ENCODE results near the gene OAT. TPM values are rescaled to one million over a fixed set of nuclear protein-coding genes. Genes with fewer than 3 reads are reported as not detected.

Gene OAT
- total and polyA plus RNA-seq, 2 donors (not counting 3 experiments of a cell fraction or from before 2014, with no cell fraction given) = 69.9 to 90.8 TPM

DNA sequence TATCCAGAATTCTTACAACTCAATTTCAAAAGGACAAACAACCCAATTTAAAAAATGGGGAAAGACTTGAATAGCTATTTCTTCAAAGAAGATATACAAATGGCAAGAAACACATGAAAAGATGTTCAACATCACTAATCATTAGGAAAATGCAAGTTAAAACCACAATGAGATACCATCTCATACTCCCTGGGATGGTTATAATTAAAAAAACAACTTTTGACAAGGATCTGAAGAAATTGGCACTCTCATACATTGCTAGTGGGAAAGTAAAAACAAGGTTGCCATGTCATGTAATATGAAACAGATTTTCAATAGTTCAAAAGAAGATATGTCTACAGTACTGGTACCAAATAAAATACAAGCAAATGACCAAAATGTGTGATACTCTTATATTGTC lies 9.0 kb downstream of the OAT start:
- Histone ChIP-seq H4K20me1 (replicated peaks; ENCODE audit: control insufficient read depth, extremely low read depth, insufficient read depth, low read length) (no peaks in the 10 kb centered on the region), H3K36me3 (ENCODE audit: control insufficient read depth in 2 of 2, extremely low read depth in 1 of 2, insufficient read depth in 2 of 2, low read length in 2 of 2) (peaks cover 9 to 13% of the 10 kb centered on the region in 2 experiments), H3K79me2 (ENCODE audit: control insufficient read depth, insufficient read depth, low read length) (peaks cover 20% of the 10 kb centered on the region), H3K9ac (replicated peaks; ENCODE audit: extremely low read depth, insufficient read depth, low read length) (no peak overlapping the region), H3K27ac (ENCODE audit: insufficient read depth, low read depth, low read length) (no peak overlapping the region), H3K9me1 (replicated peaks; ENCODE audit: control insufficient read depth, extremely low read depth, insufficient read depth, low read length) (no peaks in the 10 kb centered on the region), H3K4me3 (replicated peaks in 1 of 3; ENCODE audit: insufficient read depth in 1 of 3, low read depth in 1 of 3, low read length in 3 of 3) (no peak overlapping the region), H3K4me1 (ENCODE audit: control insufficient read depth, extremely low read depth, insufficient read depth, low read length) (no peaks in the 10 kb centered on the region), H3K27me3 (ENCODE audit: control insufficient read depth in 2 of 2, insufficient read depth in 2 of 2, low read length in 2 of 2) (no peaks in the 10 kb centered on the region), H3K4me2 (ENCODE audit: insufficient read depth, low read length) (no peak overlapping the region), H3K9me3 (replicated peaks; ENCODE audit: control insufficient read depth, insufficient read depth, low read length) (no peaks in the 10 kb centered on the region), H2AFZ (ENCODE audit: low read depth, low read length) (no peak overlapping the region)
- no TSS peak for BruUV-seq (replicated peaks)
- intact Hi-C loops (cut with micrococcal nuclease) (loop anchor here (10.0 kb wide), 2 partner anchors 605 to 1945 kb away; partner anchors contain the start of gene HTRA1), dilution Hi-C loops (cut with MboI; ENCODE audit: extremely low pct_ligation_motif_present, low sequenced_read_pairs) (no loop called here)
- ChIA-PET POLR2A (no interaction called here), CTCF (no interaction called here)
- no peak for FAIRE-seq
- DNase-seq (ENCODE audit: low read depth, low spot score) = no peak
- no peak for TF ChIP-seq GATA2 (IDR thresholded peaks at IDR 0.05; ENCODE audit: insufficient read depth, insufficient read length, low read depth, low read length)
- TF ChIP-seq EZH2 (IDR thresholded peaks at IDR 0.05; ENCODE audit: borderline replicate concordance, low read depth, low read length, severe bottlenecking) = no peak
- TF ChIP-seq FOS (IDR thresholded peaks at IDR 0.05; ENCODE audit: borderline replicate concordance, insufficient read depth, low read length) = no peak
- no peak for TF ChIP-seq CTCF (IDR thresholded peaks at IDR 0.05; ENCODE audit: extremely low read depth in 1 of 2, insufficient read depth in 1 of 2, low read depth in 1 of 2, low read length in 2 of 2)
- TF ChIP-seq, protein P1, sequence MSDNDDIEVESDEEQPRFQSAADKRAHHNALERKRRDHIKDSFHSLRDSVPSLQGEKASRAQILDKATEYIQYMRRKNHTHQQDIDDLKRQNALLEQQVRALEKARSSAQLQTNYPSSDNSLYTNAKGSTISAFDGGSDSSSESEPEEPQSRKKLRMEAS (IDR thresholded peaks at IDR 0.05; ENCODE audit: insufficient read depth, insufficient read length) = no peak
- TF ChIP-seq MYC (IDR thresholded peaks at IDR 0.05; ENCODE audit: low read depth, low read length) = no peak
- no peak for TF ChIP-seq POLR2AphosphoS5 (IDR thresholded peaks at IDR 0.05; ENCODE audit: insufficient read depth, low read depth, low read length)
- no peak for TF ChIP-seq JUN (IDR thresholded peaks at IDR 0.05; ENCODE audit: borderline replicate concordance, insufficient read depth, insufficient read length, low read depth)
- TF ChIP-seq POLR2A (IDR thresholded peaks at IDR 0.05; ENCODE audit: low read depth, low read length) = no peak
